HepG2 (cell line): ENCODE measurements around the gene AMZ2.
A peak's percentile ranks its signal among the peaks of the same experiment; 100 is the strongest.

Source experiments
- FOXK1 ChIP-seq: sonication (generic); formaldehyde crosslinking; IDR thresholded peaks from 2 replicates; pipeline ENCODE4 v1.4.0; 2020; ENCODE audit warnings: low read depth, missing genetic modification reagents, borderline replicate concordance
- HES4 ChIP-seq: sonication (generic); formaldehyde crosslinking; IDR thresholded peaks from 2 replicates; pipeline ENCODE4 v1.9.0; 2021; ENCODE audit warnings: mild to moderate bottlenecking, missing genetic modification reagents, borderline replicate concordance
- IRF9 ChIP-seq: sonication (generic); formaldehyde crosslinking; IDR thresholded peaks from 2 replicates; pipeline ENCODE4 v1.8.0; 2022; ENCODE audit warnings: missing genetic modification reagents, mild to moderate bottlenecking, borderline replicate concordance
- KAT7 ChIP-seq: IDR thresholded peaks from 2 replicates; pipeline ENCODE4 v1.6.1; 2018; ENCODE audit warnings: borderline replicate concordance, missing compliant biosample characterization
- ZNF274 ChIP-seq: sonication (generic); formaldehyde crosslinking; IDR thresholded peaks from 2 replicates; pipeline ENCODE4 v1.5.1; 2020; ENCODE audit warnings: mild to moderate bottlenecking, missing genetic modification reagents
- ZNF280B ChIP-seq: sonication (generic); formaldehyde crosslinking; IDR thresholded peaks from 2 replicates; pipeline ENCODE4 v1.5.0; 2020; ENCODE audit warnings: missing genetic modification reagents, mild to moderate bottlenecking, borderline replicate concordance
- TF ChIP-seq, protein P1 (sequence below): sonication (generic); formaldehyde crosslinking; IDR thresholded peaks from 2 replicates; pipeline ENCODE4 v1.9.0; 2022; ENCODE audit warnings: low read depth, missing genetic modification reagents
- TF ChIP-seq, protein P2 (sequence below): sonication (generic); formaldehyde crosslinking; IDR thresholded peaks from 2 replicates; pipeline ENCODE4 v1.5.0; 2020; ENCODE audit warnings: mild to moderate bottlenecking, missing genetic modification reagents, moderate library complexity
- TF ChIP-seq, protein P3 (sequence below), 2 experiments: sonication (generic) in 1 of 2; formaldehyde crosslinking in 1 of 2; IDR thresholded peaks; 2 replicates each; pipeline versions ENCODE4 v1.5.1 to v1.6.1; 2011 to 2020; ENCODE audit warnings: borderline replicate concordance in 1 of 2, low read depth in 1 of 2, low read length in 1 of 2, mild to moderate bottlenecking in 1 of 2, missing genetic modification reagents in 1 of 2, moderate library complexity in 1 of 2
- TF ChIP-seq, protein P4 (sequence below): sonication (generic); formaldehyde crosslinking; conservative IDR thresholded peaks from 2 replicates; pipeline ENCODE4 v1.8.0; 2022; ENCODE audit warnings: missing genetic modification reagents

GRCh38 chr17:68290955-68291835 lies 43.4 kb downstream of the AMZ2 start, which contains the start of the genes ARSG and SLC16A6:
- TF ChIP-seq, protein P1, sequence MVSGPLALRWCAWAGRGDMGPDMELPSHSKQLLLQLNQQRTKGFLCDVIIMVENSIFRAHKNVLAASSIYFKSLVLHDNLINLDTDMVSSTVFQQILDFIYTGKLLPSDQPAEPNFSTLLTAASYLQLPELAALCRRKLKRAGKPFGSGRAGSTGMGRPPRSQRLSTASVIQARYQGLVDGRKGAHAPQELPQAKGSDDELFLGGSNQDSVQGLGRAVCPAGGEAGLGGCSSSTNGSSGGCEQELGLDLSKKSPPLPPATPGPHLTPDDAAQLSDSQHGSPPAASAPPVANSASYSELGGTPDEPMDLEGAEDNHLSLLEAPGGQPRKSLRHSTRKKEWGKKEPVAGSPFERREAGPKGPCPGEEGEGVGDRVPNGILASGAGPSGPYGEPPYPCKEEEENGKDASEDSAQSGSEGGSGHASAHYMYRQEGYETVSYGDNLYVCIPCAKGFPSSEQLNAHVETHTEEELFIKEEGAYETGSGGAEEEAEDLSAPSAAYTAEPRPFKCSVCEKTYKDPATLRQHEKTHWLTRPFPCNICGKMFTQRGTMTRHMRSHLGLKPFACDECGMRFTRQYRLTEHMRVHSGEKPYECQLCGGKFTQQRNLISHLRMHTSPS (CRISPR knock-in tag): no peak; the same call in 1 of the 2 replicates
- no peak for TF ChIP-seq IRF9 (CRISPR knock-in tag)
- TF ChIP-seq, protein P2, sequence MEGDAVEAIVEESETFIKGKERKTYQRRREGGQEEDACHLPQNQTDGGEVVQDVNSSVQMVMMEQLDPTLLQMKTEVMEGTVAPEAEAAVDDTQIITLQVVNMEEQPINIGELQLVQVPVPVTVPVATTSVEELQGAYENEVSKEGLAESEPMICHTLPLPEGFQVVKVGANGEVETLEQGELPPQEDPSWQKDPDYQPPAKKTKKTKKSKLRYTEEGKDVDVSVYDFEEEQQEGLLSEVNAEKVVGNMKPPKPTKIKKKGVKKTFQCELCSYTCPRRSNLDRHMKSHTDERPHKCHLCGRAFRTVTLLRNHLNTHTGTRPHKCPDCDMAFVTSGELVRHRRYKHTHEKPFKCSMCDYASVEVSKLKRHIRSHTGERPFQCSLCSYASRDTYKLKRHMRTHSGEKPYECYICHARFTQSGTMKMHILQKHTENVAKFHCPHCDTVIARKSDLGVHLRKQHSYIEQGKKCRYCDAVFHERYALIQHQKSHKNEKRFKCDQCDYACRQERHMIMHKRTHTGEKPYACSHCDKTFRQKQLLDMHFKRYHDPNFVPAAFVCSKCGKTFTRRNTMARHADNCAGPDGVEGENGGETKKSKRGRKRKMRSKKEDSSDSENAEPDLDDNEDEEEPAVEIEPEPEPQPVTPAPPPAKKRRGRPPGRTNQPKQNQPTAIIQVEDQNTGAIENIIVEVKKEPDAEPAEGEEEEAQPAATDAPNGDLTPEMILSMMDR (CRISPR knock-in tag): no peak
- TF ChIP-seq, protein P3, sequence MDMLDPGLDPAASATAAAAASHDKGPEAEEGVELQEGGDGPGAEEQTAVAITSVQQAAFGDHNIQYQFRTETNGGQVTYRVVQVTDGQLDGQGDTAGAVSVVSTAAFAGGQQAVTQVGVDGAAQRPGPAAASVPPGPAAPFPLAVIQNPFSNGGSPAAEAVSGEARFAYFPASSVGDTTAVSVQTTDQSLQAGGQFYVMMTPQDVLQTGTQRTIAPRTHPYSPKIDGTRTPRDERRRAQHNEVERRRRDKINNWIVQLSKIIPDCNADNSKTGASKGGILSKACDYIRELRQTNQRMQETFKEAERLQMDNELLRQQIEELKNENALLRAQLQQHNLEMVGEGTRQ (IDR thresholded peaks at IDR 0.05; ENCODE audit: low read depth, low read length): 0 out of 2 replicates have a peak, but pooled peaks have one; percentile 17
- TF ChIP-seq, protein P3 (CRISPR knock-in tag; IDR thresholded peaks at IDR 0.05; ENCODE audit: borderline replicate concordance): no peak
- no peak for TF ChIP-seq ZNF274
- TF ChIP-seq, protein P4, sequence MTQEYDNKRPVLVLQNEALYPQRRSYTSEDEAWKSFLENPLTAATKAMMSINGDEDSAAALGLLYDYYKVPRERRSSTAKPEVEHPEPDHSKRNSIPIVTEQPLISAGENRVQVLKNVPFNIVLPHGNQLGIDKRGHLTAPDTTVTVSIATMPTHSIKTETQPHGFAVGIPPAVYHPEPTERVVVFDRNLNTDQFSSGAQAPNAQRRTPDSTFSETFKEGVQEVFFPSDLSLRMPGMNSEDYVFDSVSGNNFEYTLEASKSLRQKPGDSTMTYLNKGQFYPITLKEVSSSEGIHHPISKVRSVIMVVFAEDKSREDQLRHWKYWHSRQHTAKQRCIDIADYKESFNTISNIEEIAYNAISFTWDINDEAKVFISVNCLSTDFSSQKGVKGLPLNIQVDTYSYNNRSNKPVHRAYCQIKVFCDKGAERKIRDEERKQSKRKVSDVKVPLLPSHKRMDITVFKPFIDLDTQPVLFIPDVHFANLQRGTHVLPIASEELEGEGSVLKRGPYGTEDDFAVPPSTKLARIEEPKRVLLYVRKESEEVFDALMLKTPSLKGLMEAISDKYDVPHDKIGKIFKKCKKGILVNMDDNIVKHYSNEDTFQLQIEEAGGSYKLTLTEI (CRISPR knock-in tag): no peak
- TF ChIP-seq ZNF280B (CRISPR knock-in tag): no peak
- no peak for TF ChIP-seq KAT7 (CRISPR knock-in tag)
- TF ChIP-seq FOXK1 (CRISPR knock-in tag): peak; percentile 34; the same call in 1 of the 2 replicates
- no peak; the same call in 1 of the 2 replicates for TF ChIP-seq HES4 (CRISPR knock-in tag)
